ENCODE results near the gene RMDN3.

The RMDN3 gene

DNA sequence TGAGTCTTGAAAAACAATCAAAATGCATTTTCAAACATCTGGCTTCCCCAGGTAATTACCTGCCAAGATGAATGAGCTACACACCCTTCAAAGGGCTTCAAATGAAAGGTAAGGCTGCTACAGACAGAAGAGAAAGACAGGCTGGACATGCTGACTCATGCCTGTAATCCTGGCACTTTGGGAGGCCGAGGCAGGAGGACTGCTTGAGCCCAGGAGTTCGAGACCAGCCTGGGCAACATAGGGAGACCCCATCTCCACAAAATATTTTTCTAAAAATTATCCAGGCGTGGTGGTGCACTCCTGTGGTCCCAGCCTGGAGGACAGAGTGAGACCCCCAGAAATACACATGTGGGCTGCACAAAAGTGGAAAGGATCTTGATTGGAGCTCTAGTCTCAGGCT is 37.3 kb upstream of the RMDN3 start:
- ATAC-seq = no peak
- TF ChIP-seq ZFP3 (CRISPR knock-in tag; IDR thresholded peaks at IDR 0.05) = no peak
- TF ChIP-seq ZC3H10 (CRISPR knock-in tag; IDR thresholded peaks at IDR 0.05) = no peak

GRCh38 chr15:40790718-40791117 is 35.7 kb upstream of the RMDN3 start:
- TF ChIP-seq ARNTL (CRISPR knock-in tag; IDR thresholded peaks at IDR 0.05; ENCODE audit: borderline replicate concordance, low read depth) (no peak), CSDC2 (CRISPR knock-in tag; IDR thresholded peaks at IDR 0.05) (no peak), ZC3H10 (CRISPR knock-in tag; IDR thresholded peaks at IDR 0.05) (no peak), ZFP30 (CRISPR knock-in tag; IDR thresholded peaks at IDR 0.05) (no peak), BACH2 (CRISPR knock-in tag; IDR thresholded peaks at IDR 0.05; ENCODE audit: borderline replicate concordance) (no peak), PPARA (CRISPR knock-in tag; IDR thresholded peaks at IDR 0.05; ENCODE audit: borderline replicate concordance) (no peak), ISL1 (CRISPR knock-in tag; IDR thresholded peaks at IDR 0.05) (no peak), ZFP3 (CRISPR knock-in tag; IDR thresholded peaks at IDR 0.05) (no peak), ESRRG (CRISPR knock-in tag; IDR thresholded peaks at IDR 0.05) (no peak), ZNF8 (CRISPR knock-in tag; IDR thresholded peaks at IDR 0.05) (no peak), TOX (CRISPR knock-in tag; IDR thresholded peaks at IDR 0.05; ENCODE audit: borderline replicate concordance) (no peak)
- TF ChIP-seq, protein P1, sequence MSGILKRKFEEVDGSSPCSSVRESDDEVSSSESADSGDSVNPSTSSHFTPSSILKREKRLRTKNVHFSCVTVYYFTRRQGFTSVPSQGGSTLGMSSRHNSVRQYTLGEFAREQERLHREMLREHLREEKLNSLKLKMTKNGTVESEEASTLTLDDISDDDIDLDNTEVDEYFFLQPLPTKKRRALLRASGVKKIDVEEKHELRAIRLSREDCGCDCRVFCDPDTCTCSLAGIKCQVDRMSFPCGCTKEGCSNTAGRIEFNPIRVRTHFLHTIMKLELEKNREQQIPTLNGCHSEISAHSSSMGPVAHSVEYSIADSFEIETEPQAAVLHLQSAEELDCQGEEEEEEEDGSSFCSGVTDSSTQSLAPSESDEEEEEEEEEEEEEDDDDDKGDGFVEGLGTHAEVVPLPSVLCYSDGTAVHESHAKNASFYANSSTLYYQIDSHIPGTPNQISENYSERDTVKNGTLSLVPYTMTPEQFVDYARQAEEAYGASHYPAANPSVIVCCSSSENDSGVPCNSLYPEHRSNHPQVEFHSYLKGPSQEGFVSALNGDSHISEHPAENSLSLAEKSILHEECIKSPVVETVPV (CRISPR knock-in tag; IDR thresholded peaks at IDR 0.05) = no peak
- TF ChIP-seq, protein P2, sequence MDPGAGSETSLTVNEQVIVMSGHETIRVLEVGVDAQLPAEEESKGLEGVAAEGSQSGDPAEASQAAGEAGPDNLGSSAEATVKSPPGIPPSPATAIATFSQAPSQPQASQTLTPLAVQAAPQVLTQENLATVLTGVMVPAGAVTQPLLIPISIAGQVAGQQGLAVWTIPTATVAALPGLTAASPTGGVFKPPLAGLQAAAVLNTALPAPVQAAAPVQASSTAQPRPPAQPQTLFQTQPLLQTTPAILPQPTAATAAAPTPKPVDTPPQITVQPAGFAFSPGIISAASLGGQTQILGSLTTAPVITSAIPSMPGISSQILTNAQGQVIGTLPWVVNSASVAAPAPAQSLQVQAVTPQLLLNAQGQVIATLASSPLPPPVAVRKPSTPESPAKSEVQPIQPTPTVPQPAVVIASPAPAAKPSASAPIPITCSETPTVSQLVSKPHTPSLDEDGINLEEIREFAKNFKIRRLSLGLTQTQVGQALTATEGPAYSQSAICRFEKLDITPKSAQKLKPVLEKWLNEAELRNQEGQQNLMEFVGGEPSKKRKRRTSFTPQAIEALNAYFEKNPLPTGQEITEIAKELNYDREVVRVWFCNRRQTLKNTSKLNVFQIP (CRISPR knock-in tag; IDR thresholded peaks at IDR 0.05; ENCODE audit: borderline replicate concordance, low read depth) = no peak
- no peak for ATAC-seq

DNA sequence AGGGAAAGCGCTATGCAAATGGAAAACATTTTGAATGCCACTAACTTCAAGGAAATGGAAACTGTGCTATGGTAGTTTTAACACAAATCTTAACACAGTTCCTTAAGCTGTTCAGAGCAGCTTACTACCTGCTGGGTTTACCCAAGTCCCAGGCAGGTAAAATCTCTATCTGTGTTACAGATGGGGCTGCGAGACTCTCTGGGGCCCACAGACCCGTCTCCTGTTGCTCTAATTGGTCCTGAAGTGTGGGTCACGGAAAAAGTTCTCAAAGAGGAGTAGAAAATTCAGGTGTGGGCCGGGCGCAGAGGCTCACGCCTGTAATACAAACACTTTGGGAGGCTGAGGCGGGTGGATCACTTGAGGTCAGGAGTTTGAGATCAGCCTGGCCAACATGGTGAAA is 34.9 kb upstream of the RMDN3 start:
- TF ChIP-seq BACH2 (CRISPR knock-in tag; IDR thresholded peaks at IDR 0.05; ENCODE audit: borderline replicate concordance) = no peak
- no peak for TF ChIP-seq ZNF565 (CRISPR knock-in tag; conservative IDR thresholded peaks at IDR 0.05; ENCODE audit: low read depth)
- TF ChIP-seq, protein P1 (CRISPR knock-in tag; IDR thresholded peaks at IDR 0.05) = no peak
- no peak for TF ChIP-seq OSR1 (CRISPR knock-in tag; IDR thresholded peaks at IDR 0.05)
- no peak for TF ChIP-seq GLIS3 (CRISPR knock-in tag; IDR thresholded peaks at IDR 0.05)
- TF ChIP-seq, protein P3, sequence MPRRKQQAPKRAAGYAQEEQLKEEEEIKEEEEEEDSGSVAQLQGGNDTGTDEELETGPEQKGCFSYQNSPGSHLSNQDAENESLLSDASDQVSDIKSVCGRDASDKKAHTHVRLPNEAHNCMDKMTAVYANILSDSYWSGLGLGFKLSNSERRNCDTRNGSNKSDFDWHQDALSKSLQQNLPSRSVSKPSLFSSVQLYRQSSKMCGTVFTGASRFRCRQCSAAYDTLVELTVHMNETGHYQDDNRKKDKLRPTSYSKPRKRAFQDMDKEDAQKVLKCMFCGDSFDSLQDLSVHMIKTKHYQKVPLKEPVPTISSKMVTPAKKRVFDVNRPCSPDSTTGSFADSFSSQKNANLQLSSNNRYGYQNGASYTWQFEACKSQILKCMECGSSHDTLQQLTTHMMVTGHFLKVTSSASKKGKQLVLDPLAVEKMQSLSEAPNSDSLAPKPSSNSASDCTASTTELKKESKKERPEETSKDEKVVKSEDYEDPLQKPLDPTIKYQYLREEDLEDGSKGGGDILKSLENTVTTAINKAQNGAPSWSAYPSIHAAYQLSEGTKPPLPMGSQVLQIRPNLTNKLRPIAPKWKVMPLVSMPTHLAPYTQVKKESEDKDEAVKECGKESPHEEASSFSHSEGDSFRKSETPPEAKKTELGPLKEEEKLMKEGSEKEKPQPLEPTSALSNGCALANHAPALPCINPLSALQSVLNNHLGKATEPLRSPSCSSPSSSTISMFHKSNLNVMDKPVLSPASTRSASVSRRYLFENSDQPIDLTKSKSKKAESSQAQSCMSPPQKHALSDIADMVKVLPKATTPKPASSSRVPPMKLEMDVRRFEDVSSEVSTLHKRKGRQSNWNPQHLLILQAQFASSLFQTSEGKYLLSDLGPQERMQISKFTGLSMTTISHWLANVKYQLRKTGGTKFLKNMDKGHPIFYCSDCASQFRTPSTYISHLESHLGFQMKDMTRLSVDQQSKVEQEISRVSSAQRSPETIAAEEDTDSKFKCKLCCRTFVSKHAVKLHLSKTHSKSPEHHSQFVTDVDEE (CRISPR knock-in tag; IDR thresholded peaks at IDR 0.05) = no peak
- TF ChIP-seq ISL1 (CRISPR knock-in tag; IDR thresholded peaks at IDR 0.05) = no peak
- no peak for TF ChIP-seq RARB (CRISPR knock-in tag; IDR thresholded peaks at IDR 0.05)
- TF ChIP-seq PPARA (CRISPR knock-in tag; IDR thresholded peaks at IDR 0.05; ENCODE audit: borderline replicate concordance) = no peak
- no peak for TF ChIP-seq SNAI2 (CRISPR knock-in tag; IDR thresholded peaks at IDR 0.05)
- TF ChIP-seq ZFP3 (CRISPR knock-in tag; IDR thresholded peaks at IDR 0.05) = no peak
- TF ChIP-seq ARNTL (CRISPR knock-in tag; IDR thresholded peaks at IDR 0.05; ENCODE audit: borderline replicate concordance, low read depth) = no peak
- TF ChIP-seq ESRRG (CRISPR knock-in tag; IDR thresholded peaks at IDR 0.05) = no peak
- TF ChIP-seq TCF4 (CRISPR knock-in tag; IDR thresholded peaks at IDR 0.05; ENCODE audit: borderline replicate concordance) = no peak
- TF ChIP-seq ZNF70 (CRISPR knock-in tag; IDR thresholded peaks at IDR 0.05) = no peak
- TF ChIP-seq ZC3H10 (CRISPR knock-in tag; IDR thresholded peaks at IDR 0.05) = no peak
- TF ChIP-seq, protein P4, sequence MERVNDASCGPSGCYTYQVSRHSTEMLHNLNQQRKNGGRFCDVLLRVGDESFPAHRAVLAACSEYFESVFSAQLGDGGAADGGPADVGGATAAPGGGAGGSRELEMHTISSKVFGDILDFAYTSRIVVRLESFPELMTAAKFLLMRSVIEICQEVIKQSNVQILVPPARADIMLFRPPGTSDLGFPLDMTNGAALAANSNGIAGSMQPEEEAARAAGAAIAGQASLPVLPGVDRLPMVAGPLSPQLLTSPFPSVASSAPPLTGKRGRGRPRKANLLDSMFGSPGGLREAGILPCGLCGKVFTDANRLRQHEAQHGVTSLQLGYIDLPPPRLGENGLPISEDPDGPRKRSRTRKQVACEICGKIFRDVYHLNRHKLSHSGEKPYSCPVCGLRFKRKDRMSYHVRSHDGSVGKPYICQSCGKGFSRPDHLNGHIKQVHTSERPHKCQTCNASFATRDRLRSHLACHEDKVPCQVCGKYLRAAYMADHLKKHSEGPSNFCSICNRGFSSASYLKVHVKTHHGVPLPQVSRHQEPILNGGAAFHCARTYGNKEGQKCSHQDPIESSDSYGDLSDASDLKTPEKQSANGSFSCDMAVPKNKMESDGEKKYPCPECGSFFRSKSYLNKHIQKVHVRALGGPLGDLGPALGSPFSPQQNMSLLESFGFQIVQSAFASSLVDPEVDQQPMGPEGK (CRISPR knock-in tag; IDR thresholded peaks at IDR 0.05; ENCODE audit: borderline replicate concordance) = no peak
- ATAC-seq = no peak
